ENCODE results near the gene NR6A1. TPM values are rescaled to one million over a fixed set of nuclear protein-coding genes. Genes with fewer than 3 reads are reported as not detected.
"Not testable (repeated sequence)": the region's sequence is repeated elsewhere in the genome, so short reads cannot be mapped to it uniquely, and the experiment has no call there.

Gene NR6A1
- total RNA-seq, 4 donors from 2014 or later, result 1.7 to 8.4 (median 5.5) TPM

- Histone ChIP-seq H3K4me1 (peaks cover 0 to 8% (median 0%) of the 10 kb centered on the region in 4 donors), H3K27me3 (no peaks in the 10 kb centered on the region), H3K36me3 (no peaks in the 10 kb centered on the region), H3K27ac (no peak overlapping the region), H3K9me3 (no peaks in the 10 kb centered on the region), H3K4me3 (no peak overlapping the region)
- no peak for TF ChIP-seq EP300 (IDR thresholded peaks at IDR 0.05)
- no peak for TF ChIP-seq CTCF (IDR thresholded peaks at IDR 0.05)
- no peak for TF ChIP-seq POLR2A (IDR thresholded peaks at IDR 0.05)
- no peak for DNase-seq (ENCODE audit: low spot score in 2 of 2)
- 90 to 91% methylated on average over 4 of the region's 4 CpGs for WGBS, 2 donors
Measured at GRCh38 chr9:124741149-124741548, 30.0 kb downstream of the NR6A1 start.

GRCh38 chr9:124739360-124739759 is 31.8 kb downstream of the NR6A1 start:
- Histone ChIP-seq H3K4me1 (peaks cover 0 to 18% (median 0%) of the 10 kb centered on the region in 4 donors), H3K4me3 (no peak overlapping the region), H3K9me3 (no peaks in the 10 kb centered on the region), H3K27me3 (no peaks in the 10 kb centered on the region), H3K27ac (no peak overlapping the region), H3K36me3 (no peaks in the 10 kb centered on the region)
- 84 to 86% methylated on average over 2 of the region's 2 CpGs for WGBS, 2 donors
- no peak for DNase-seq (ENCODE audit: low spot score in 2 of 2)
- TF ChIP-seq CTCF (IDR thresholded peaks at IDR 0.05) (no peak), EP300 (IDR thresholded peaks at IDR 0.05) (no peak), POLR2A (IDR thresholded peaks at IDR 0.05) (no peak)

- H3K9me3 ChIP-seq; H3K36me3 ChIP-seq; H3K27ac ChIP-seq; DNase-seq (ENCODE audit: low spot score in 2 of 2); H3K27me3 ChIP-seq; H3K4me3 ChIP-seq: not testable (repeated sequence)
- peaks cover 0 to 15% (median 0%) of the 10 kb centered on the region in 4 donors for H3K4me1 ChIP-seq
- WGBS, 2 donors, result 91 to 95% methylated on average over 7 of the region's 7 CpGs
Measured at GRCh38 chr9:124738075-124738474, 33.0 kb downstream of the NR6A1 start.

- H3K27ac ChIP-seq, result peak overlapping the region in 2 of 4 donors; percentile 11 to 38
- H3K4me1 ChIP-seq, result peaks cover 0 to 11% (median 0%) of the 10 kb centered on the region in 4 donors
- no peak for TF ChIP-seq EP300 (IDR thresholded peaks at IDR 0.05)
- no peak for TF ChIP-seq POLR2A (IDR thresholded peaks at IDR 0.05)
- no peak for TF ChIP-seq CTCF (IDR thresholded peaks at IDR 0.05)
- no peaks in the 10 kb centered on the region for H3K36me3 ChIP-seq
- no peak overlapping the region for H3K4me3 ChIP-seq
- DNase-seq (ENCODE audit: low spot score in 2 of 2), result no peak
- no peaks in the 10 kb centered on the region for H3K9me3 ChIP-seq
- no peaks in the 10 kb centered on the region for H3K27me3 ChIP-seq
Measured at GRCh38 chr9:124735121-124735520, 36.0 kb downstream of the NR6A1 start.

GRCh38 chr9:124734741-124735083 is 36.4 kb downstream of the NR6A1 start:
- peaks cover 0 to 11% (median 0%) of the 10 kb centered on the region in 4 donors for H3K4me1 ChIP-seq
- H3K27me3 ChIP-seq; H3K4me3 ChIP-seq; DNase-seq (ENCODE audit: low spot score in 2 of 2); H3K9me3 ChIP-seq; H3K36me3 ChIP-seq: not testable (repeated sequence)
- WGBS, 2 donors, result 65 to 69% methylated on average over 7 of the region's 7 CpGs
- H3K27ac ChIP-seq, result peak overlapping the region in 2 of 4 donors; percentile 11 to 38

- DNase-seq (ENCODE audit: low spot score in 2 of 2), result no peak
- Histone ChIP-seq H3K4me1 (peaks cover 0 to 11% (median 0%) of the 10 kb centered on the region in 4 donors), H3K27ac (peak overlapping the region in 2 of 4 donors; percentile 15 to 38), H3K9me3 (no peaks in the 10 kb centered on the region), H3K36me3 (no peaks in the 10 kb centered on the region), H3K27me3 (no peaks in the 10 kb centered on the region), H3K4me3 (no peak overlapping the region)
- 75 to 77% methylated on average over 14 of the region's 14 CpGs for WGBS, 2 donors
- TF ChIP-seq POLR2A (IDR thresholded peaks at IDR 0.05), result no peak
- TF ChIP-seq EP300 (IDR thresholded peaks at IDR 0.05), result no peak
- TF ChIP-seq CTCF (IDR thresholded peaks at IDR 0.05), result no peak
Measured at GRCh38 chr9:124733964-124734740, 37.0 kb downstream of the NR6A1 start.
